ENCODE results near the gene TRPV3. TPM values are rescaled to one million over a fixed set of nuclear protein-coding genes. Genes with fewer than 3 reads are reported as not detected.

The TRPV3 gene
- total RNA-seq, 1 experiment from 2014 or later: 0.35 TPM

DNA sequence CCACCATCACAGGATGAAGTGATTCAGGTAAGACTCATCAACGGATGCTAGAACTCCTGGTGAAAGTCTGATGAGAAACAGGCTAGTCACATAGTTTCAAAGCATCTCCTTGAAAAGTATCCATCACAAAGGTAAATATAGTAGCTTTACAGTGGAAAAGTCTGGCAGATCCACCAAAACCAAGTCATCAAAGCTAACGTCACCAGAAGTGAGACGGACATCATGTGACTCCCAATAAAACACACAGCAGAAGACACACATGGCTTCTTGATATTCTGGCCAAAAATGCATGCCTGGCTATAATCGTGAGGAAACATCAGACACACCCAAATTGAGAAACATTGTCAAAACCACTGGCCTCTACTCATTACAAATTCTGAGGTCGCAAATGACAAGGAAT lies 17.9 kb upstream of the TRPV3 start:
- ChIA-PET POLR2A (no interaction called here), CTCF (no interaction called here)
- DNase-seq (ENCODE audit: low spot score) (no peak), ATAC-seq (no peak)
- no peak for TF ChIP-seq JAZF1 (CRISPR knock-in tag; IDR thresholded peaks at IDR 0.05)
- TF ChIP-seq, protein P1, sequence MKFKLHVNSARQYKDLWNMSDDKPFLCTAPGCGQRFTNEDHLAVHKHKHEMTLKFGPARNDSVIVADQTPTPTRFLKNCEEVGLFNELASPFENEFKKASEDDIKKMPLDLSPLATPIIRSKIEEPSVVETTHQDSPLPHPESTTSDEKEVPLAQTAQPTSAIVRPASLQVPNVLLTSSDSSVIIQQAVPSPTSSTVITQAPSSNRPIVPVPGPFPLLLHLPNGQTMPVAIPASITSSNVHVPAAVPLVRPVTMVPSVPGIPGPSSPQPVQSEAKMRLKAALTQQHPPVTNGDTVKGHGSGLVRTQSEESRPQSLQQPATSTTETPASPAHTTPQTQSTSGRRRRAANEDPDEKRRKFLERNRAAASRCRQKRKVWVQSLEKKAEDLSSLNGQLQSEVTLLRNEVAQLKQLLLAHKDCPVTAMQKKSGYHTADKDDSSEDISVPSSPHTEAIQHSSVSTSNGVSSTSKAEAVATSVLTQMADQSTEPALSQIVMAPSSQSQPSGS (CRISPR knock-in tag; IDR thresholded peaks at IDR 0.05; ENCODE audit: borderline replicate concordance, low read depth): no peak
- TF ChIP-seq, protein P2, sequence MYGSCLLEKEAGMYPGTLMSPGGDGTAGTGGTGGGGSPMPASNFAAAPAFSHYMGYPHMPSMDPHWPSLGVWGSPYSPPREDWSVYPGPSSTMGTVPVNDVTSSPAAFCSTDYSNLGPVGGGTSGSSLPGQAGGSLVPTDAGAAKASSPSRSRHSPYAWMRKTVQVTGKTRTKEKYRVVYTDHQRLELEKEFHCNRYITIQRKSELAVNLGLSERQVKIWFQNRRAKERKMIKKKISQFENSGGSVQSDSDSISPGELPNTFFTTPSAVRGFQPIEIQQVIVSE (CRISPR knock-in tag; IDR thresholded peaks at IDR 0.05; ENCODE audit: borderline replicate concordance): no peak
- TF ChIP-seq, protein P3, sequence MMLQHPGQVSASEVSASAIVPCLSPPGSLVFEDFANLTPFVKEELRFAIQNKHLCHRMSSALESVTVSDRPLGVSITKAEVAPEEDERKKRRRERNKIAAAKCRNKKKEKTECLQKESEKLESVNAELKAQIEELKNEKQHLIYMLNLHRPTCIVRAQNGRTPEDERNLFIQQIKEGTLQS (CRISPR knock-in tag; conservative IDR thresholded peaks at IDR 0.05): no peak
- TF ChIP-seq KAT7 (CRISPR knock-in tag; IDR thresholded peaks at IDR 0.05; ENCODE audit: borderline replicate concordance): no peak
- no peak for TF ChIP-seq FOXJ3 (CRISPR knock-in tag; IDR thresholded peaks at IDR 0.05; ENCODE audit: borderline replicate concordance)
- TF ChIP-seq RELA (CRISPR knock-in tag; IDR thresholded peaks at IDR 0.05; ENCODE audit: borderline replicate concordance): no peak
- TF ChIP-seq FOXP1 (CRISPR knock-in tag; IDR thresholded peaks at IDR 0.05; ENCODE audit: borderline replicate concordance): no peak
- no peak for TF ChIP-seq ZNF138 (CRISPR knock-in tag; conservative IDR thresholded peaks at IDR 0.05)
- TF ChIP-seq ZNF416 (CRISPR knock-in tag; IDR thresholded peaks at IDR 0.05): no peak
- TF ChIP-seq, protein P4, sequence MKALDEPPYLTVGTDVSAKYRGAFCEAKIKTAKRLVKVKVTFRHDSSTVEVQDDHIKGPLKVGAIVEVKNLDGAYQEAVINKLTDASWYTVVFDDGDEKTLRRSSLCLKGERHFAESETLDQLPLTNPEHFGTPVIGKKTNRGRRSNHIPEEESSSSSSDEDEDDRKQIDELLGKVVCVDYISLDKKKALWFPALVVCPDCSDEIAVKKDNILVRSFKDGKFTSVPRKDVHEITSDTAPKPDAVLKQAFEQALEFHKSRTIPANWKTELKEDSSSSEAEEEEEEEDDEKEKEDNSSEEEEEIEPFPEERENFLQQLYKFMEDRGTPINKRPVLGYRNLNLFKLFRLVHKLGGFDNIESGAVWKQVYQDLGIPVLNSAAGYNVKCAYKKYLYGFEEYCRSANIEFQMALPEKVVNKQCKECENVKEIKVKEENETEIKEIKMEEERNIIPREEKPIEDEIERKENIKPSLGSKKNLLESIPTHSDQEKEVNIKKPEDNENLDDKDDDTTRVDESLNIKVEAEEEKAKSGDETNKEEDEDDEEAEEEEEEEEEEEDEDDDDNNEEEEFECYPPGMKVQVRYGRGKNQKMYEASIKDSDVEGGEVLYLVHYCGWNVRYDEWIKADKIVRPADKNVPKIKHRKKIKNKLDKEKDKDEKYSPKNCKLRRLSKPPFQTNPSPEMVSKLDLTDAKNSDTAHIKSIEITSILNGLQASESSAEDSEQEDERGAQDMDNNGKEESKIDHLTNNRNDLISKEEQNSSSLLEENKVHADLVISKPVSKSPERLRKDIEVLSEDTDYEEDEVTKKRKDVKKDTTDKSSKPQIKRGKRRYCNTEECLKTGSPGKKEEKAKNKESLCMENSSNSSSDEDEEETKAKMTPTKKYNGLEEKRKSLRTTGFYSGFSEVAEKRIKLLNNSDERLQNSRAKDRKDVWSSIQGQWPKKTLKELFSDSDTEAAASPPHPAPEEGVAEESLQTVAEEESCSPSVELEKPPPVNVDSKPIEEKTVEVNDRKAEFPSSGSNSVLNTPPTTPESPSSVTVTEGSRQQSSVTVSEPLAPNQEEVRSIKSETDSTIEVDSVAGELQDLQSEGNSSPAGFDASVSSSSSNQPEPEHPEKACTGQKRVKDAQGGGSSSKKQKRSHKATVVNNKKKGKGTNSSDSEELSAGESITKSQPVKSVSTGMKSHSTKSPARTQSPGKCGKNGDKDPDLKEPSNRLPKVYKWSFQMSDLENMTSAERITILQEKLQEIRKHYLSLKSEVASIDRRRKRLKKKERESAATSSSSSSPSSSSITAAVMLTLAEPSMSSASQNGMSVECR (CRISPR knock-in tag; IDR thresholded peaks at IDR 0.05; ENCODE audit: borderline replicate concordance): no peak
- TF ChIP-seq, protein P5, sequence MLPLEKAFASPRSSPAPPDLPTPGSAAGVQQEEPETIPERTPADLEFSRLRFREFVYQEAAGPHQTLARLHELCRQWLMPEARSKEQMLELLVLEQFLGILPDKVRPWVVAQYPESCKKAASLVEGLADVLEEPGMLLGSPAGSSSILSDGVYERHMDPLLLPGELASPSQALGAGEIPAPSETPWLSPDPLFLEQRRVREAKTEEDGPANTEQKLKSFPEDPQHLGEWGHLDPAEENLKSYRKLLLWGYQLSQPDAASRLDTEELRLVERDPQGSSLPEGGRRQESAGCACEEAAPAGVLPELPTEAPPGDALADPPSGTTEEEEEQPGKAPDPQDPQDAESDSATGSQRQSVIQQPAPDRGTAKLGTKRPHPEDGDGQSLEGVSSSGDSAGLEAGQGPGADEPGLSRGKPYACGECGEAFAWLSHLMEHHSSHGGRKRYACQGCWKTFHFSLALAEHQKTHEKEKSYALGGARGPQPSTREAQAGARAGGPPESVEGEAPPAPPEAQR (CRISPR knock-in tag; IDR thresholded peaks at IDR 0.05): no peak
- no peak for TF ChIP-seq TCF7 (CRISPR knock-in tag; IDR thresholded peaks at IDR 0.05; ENCODE audit: low read depth)
- TF ChIP-seq, protein P6, sequence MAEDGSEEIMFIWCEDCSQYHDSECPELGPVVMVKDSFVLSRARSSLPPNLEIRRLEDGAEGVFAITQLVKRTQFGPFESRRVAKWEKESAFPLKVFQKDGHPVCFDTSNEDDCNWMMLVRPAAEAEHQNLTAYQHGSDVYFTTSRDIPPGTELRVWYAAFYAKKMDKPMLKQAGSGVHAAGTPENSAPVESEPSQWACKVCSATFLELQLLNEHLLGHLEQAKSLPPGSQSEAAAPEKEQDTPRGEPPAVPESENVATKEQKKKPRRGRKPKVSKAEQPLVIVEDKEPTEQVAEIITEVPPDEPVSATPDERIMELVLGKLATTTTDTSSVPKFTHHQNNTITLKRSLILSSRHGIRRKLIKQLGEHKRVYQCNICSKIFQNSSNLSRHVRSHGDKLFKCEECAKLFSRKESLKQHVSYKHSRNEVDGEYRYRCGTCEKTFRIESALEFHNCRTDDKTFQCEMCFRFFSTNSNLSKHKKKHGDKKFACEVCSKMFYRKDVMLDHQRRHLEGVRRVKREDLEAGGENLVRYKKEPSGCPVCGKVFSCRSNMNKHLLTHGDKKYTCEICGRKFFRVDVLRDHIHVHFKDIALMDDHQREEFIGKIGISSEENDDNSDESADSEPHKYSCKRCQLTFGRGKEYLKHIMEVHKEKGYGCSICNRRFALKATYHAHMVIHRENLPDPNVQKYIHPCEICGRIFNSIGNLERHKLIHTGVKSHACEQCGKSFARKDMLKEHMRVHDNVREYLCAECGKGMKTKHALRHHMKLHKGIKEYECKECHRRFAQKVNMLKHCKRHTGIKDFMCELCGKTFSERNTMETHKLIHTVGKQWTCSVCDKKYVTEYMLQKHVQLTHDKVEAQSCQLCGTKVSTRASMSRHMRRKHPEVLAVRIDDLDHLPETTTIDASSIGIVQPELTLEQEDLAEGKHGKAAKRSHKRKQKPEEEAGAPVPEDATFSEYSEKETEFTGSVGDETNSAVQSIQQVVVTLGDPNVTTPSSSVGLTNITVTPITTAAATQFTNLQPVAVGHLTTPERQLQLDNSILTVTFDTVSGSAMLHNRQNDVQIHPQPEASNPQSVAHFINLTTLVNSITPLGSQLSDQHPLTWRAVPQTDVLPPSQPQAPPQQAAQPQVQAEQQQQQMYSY (CRISPR knock-in tag; IDR thresholded peaks at IDR 0.05): no peak
- TF ChIP-seq, protein P7, sequence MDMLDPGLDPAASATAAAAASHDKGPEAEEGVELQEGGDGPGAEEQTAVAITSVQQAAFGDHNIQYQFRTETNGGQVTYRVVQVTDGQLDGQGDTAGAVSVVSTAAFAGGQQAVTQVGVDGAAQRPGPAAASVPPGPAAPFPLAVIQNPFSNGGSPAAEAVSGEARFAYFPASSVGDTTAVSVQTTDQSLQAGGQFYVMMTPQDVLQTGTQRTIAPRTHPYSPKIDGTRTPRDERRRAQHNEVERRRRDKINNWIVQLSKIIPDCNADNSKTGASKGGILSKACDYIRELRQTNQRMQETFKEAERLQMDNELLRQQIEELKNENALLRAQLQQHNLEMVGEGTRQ (CRISPR knock-in tag; IDR thresholded peaks at IDR 0.05): no peak
- H3K36me3 Mint-ChIP-seq: peaks cover 12% of the 10 kb centered on the region
- peaks cover 4% of the 10 kb centered on the region; the same call in 1 of the 2 replicates for H3K9me3 Mint-ChIP-seq
- no peak overlapping the region for H3K4me3 Mint-ChIP-seq
- no peak overlapping the region for H3K27ac Mint-ChIP-seq
- no peaks in the 10 kb centered on the region for H3K4me1 Mint-ChIP-seq
- no peaks in the 10 kb centered on the region for H3K27me3 Mint-ChIP-seq (ENCODE audit: low read depth)
